ENCODE data around the gene ZMYND8. TPM values are rescaled to one million over a fixed set of nuclear protein-coding genes. Genes with fewer than 3 reads are reported as not detected.
"Not testable (repeated sequence)": the region's sequence is repeated elsewhere in the genome, so short reads cannot be mapped to it uniquely, and the experiment has no call there.

The ZMYND8 gene
- total and polyA plus RNA-seq, 2 donors (not counting 1 experiment from before 2014, with no cell fraction given) = 12.6 to 13.0 TPM

DNA sequence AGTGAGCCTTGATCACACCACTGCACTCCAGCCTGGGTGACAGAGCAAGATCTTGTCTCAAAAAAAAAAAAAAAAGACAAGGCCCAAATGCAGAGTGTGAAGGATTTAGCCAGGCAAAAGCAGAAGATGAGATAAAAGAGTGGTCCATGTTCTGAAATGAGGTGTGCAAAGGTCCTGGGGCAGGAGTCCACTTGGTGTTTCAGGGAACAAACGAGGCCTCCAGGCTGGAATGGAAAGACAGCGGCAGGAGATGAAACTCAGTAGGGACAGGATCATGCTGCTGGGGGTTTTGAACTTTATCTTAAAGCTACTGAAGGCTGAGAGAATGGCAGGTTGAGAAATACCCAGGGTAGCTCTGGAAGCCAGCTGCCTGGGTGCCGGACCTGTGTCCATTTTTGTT, 178.2 kb downstream of the ZMYND8 start:
- DNase-seq (ENCODE audit: low read depth in 2 of 2) = no peak
- Histone ChIP-seq H3K27ac (ENCODE audit: insufficient read depth, low read length) (no peak overlapping the region), H3K4me2 (ENCODE audit: extremely low read depth, insufficient read depth, low read length) (no peak overlapping the region), H3K4me3 (replicated peaks in 1 of 4; ENCODE audit: control extremely low read depth in 1 of 4, insufficient read depth in 1 of 4, low read depth in 3 of 4, low read length in 4 of 4) (no peak overlapping the region), H3K36me3 (ENCODE audit: control insufficient read depth, insufficient read depth, low read length) (no peaks in the 10 kb centered on the region), H3K9ac (ENCODE audit: insufficient read depth, low read length) (no peak overlapping the region), H3K27me3 (ENCODE audit: control insufficient read depth, insufficient read depth, low read length) (no peaks in the 10 kb centered on the region), H3K4me1 (ENCODE audit: control insufficient read depth, extremely low read depth, insufficient read depth, low read length) (no peaks in the 10 kb centered on the region), H3K9me3 (ENCODE audit: control insufficient read depth, insufficient read depth, low read depth, low read length) (no peaks in the 10 kb centered on the region), H2AFZ (ENCODE audit: low read length) (no peak overlapping the region), H4K20me1 (ENCODE audit: control insufficient read depth, extremely low read depth, insufficient read depth, low read length) (no peaks in the 10 kb centered on the region), H3K79me2 (ENCODE audit: control insufficient read depth, insufficient read depth, low read length) (no peaks in the 10 kb centered on the region)
- TF ChIP-seq, protein P1, sequence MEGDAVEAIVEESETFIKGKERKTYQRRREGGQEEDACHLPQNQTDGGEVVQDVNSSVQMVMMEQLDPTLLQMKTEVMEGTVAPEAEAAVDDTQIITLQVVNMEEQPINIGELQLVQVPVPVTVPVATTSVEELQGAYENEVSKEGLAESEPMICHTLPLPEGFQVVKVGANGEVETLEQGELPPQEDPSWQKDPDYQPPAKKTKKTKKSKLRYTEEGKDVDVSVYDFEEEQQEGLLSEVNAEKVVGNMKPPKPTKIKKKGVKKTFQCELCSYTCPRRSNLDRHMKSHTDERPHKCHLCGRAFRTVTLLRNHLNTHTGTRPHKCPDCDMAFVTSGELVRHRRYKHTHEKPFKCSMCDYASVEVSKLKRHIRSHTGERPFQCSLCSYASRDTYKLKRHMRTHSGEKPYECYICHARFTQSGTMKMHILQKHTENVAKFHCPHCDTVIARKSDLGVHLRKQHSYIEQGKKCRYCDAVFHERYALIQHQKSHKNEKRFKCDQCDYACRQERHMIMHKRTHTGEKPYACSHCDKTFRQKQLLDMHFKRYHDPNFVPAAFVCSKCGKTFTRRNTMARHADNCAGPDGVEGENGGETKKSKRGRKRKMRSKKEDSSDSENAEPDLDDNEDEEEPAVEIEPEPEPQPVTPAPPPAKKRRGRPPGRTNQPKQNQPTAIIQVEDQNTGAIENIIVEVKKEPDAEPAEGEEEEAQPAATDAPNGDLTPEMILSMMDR (conservative IDR thresholded peaks at IDR 0.05 in 1 of 2, IDR thresholded peaks at IDR 0.05 in 1 of 2; ENCODE audit: low read depth in 1 of 2, low read length in 2 of 2) = no peak
- TF ChIP-seq EZH2 (IDR thresholded peaks at IDR 0.05; ENCODE audit: low read length, missing control alignments) = no peak

DNA sequence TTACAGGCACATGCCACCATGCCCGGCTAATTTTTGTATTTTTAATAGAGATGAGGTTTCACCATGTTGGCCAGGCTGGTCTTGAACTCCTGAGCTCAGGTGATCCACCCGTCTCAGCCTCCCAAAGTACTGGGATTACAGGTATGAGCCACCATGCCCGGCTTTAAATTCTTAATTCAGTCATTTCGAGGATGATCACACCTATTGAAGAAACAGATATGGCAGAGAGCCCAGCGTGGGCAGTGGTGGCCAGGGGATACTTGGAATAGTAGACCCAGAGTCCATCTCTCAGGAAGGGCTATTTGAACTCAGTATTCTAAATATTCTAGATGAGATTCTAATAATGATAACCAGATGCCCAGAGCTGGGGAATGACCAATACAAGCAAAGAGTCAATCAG, 180.3 kb downstream of the ZMYND8 start:
- not testable (repeated sequence) for H3K79me2 ChIP-seq (ENCODE audit: control insufficient read depth, insufficient read depth, low read length); H3K9me3 ChIP-seq (ENCODE audit: control insufficient read depth, insufficient read depth, low read depth, low read length); DNase-seq (ENCODE audit: low read depth in 2 of 2); H3K36me3 ChIP-seq (ENCODE audit: control insufficient read depth, insufficient read depth, low read length); H3K27ac ChIP-seq (ENCODE audit: insufficient read depth, low read length); H3K4me1 ChIP-seq (ENCODE audit: control insufficient read depth, extremely low read depth, insufficient read depth, low read length); H4K20me1 ChIP-seq (ENCODE audit: control insufficient read depth, extremely low read depth, insufficient read depth, low read length); H2AFZ ChIP-seq (ENCODE audit: low read length); H3K4me3 ChIP-seq (replicated peaks in 1 of 4; ENCODE audit: control extremely low read depth in 1 of 4, insufficient read depth in 1 of 4, low read depth in 3 of 4, low read length in 4 of 4); H3K27me3 ChIP-seq (ENCODE audit: control insufficient read depth, insufficient read depth, low read length); H3K4me2 ChIP-seq (ENCODE audit: extremely low read depth, insufficient read depth, low read length); H3K9ac ChIP-seq (ENCODE audit: insufficient read depth, low read length)

DNA sequence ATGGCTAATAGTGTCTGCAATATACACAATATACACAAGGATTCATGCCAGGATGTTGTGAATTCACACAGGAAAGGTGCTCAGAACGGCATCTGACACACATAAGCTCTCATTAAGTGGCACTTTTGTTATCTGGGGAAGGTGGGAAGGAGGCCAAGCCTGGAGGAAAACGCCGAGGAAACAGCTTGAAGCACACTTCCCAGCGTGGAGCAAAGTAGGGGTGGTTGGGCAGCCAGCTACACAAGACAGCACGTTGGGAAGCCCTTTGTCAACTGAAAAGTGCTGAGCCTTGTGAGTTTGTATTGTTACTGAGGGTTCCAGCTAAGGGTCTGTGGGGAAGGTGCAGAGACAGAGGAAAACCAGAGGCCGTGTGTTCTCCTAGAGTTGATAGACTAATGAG, 181.0 kb downstream of the ZMYND8 start:
- H3K36me3 ChIP-seq (ENCODE audit: control insufficient read depth, insufficient read depth, low read length) = no peaks in the 10 kb centered on the region
- no peak overlapping the region for H2AFZ ChIP-seq (ENCODE audit: low read length)
- no peaks in the 10 kb centered on the region for H3K27me3 ChIP-seq (ENCODE audit: control insufficient read depth, insufficient read depth, low read length)
- H3K4me2 ChIP-seq (ENCODE audit: extremely low read depth, insufficient read depth, low read length) = no peak overlapping the region
- no peak overlapping the region for H3K4me3 ChIP-seq (replicated peaks in 1 of 4; ENCODE audit: control extremely low read depth in 1 of 4, insufficient read depth in 1 of 4, low read depth in 3 of 4, low read length in 4 of 4)
- no peak for DNase-seq (ENCODE audit: low read depth in 2 of 2)
- H3K9ac ChIP-seq (ENCODE audit: insufficient read depth, low read length) = no peak overlapping the region
- no peaks in the 10 kb centered on the region for H3K9me3 ChIP-seq (ENCODE audit: control insufficient read depth, insufficient read depth, low read depth, low read length)
- TF ChIP-seq EZH2 (IDR thresholded peaks at IDR 0.05; ENCODE audit: low read length, missing control alignments) = no peak
- TF ChIP-seq, protein P1 (conservative IDR thresholded peaks at IDR 0.05 in 1 of 2, IDR thresholded peaks at IDR 0.05 in 1 of 2; ENCODE audit: low read depth in 1 of 2, low read length in 2 of 2) = no peak
- H4K20me1 ChIP-seq (ENCODE audit: control insufficient read depth, extremely low read depth, insufficient read depth, low read length) = no peaks in the 10 kb centered on the region
- H3K27ac ChIP-seq (ENCODE audit: insufficient read depth, low read length) = no peak overlapping the region
- H3K4me1 ChIP-seq (ENCODE audit: control insufficient read depth, extremely low read depth, insufficient read depth, low read length) = peaks cover 2% of the 10 kb centered on the region
- H3K79me2 ChIP-seq (ENCODE audit: control insufficient read depth, insufficient read depth, low read length) = no peaks in the 10 kb centered on the region
